ENCODE results near the gene ARID3A.

The ARID3A gene

GRCh38 chr19:931860-932647 lies 6.2 kb downstream of the ARID3A start:
- DNase-seq = no peak

- DNase-seq = no peak
Observed at GRCh38 chr19:932648-933552, 7.1 kb downstream of the ARID3A start.

GRCh38 chr19:933553-933882 lies 7.7 kb downstream of the ARID3A start:
- DNase-seq = no peak

- no peak for DNase-seq
Observed at GRCh38 chr19:934197-934840, 8.5 kb downstream of the ARID3A start.

- no peak for DNase-seq
Observed at GRCh38 chr19:934865-935479, 9.1 kb downstream of the ARID3A start.

GRCh38 chr19:936175-936546 lies 10.3 kb downstream of the ARID3A start:
- DNase-seq = no peak

GRCh38 chr19:937259-937694 lies 11.4 kb downstream of the ARID3A start:
- DNase-seq = no peak

GRCh38 chr19:938233-938923 lies 12.5 kb downstream of the ARID3A start:
- DNase-seq = no peak

- no peak for DNase-seq
Observed at GRCh38 chr19:939439-939838, 13.6 kb downstream of the ARID3A start.

GRCh38 chr19:939922-940321 lies 14.1 kb downstream of the ARID3A start:
- no peak for DNase-seq

- peak; percentile 61 for DNase-seq
Observed at GRCh38 chr19:940591-941291, 14.9 kb downstream of the ARID3A start.

GRCh38 chr19:941292-942132 lies 15.7 kb downstream of the ARID3A start:
- no peak for DNase-seq

GRCh38 chr19:942133-942645 lies 16.4 kb downstream of the ARID3A start:
- no peak for DNase-seq

GRCh38 chr19:943551-944170 lies 17.8 kb downstream of the ARID3A start:
- no peak for DNase-seq

- DNase-seq = no peak
Observed at GRCh38 chr19:944171-944567, 18.3 kb downstream of the ARID3A start.

- no peak for DNase-seq
Observed at GRCh38 chr19:944663-945241, 18.9 kb downstream of the ARID3A start.

GRCh38 chr19:945401-946252 lies 19.8 kb downstream of the ARID3A start:
- DNase-seq = no peak

GRCh38 chr19:947090-947706 lies 21.4 kb downstream of the ARID3A start:
- DNase-seq = no peak

Measured in effector CD4-positive, alpha-beta T cell (primary cell).